ENCODE data around the gene UBE2M. TPM values are rescaled to one million over a fixed set of nuclear protein-coding genes. Genes with fewer than 3 reads are reported as not detected.
"Not testable (repeated sequence)": the region's sequence is repeated elsewhere in the genome, so short reads cannot be mapped to it uniquely, and the experiment has no call there.

The UBE2M gene
- polyA plus RNA-seq, 1 experiment, result 66.6 TPM

DNA sequence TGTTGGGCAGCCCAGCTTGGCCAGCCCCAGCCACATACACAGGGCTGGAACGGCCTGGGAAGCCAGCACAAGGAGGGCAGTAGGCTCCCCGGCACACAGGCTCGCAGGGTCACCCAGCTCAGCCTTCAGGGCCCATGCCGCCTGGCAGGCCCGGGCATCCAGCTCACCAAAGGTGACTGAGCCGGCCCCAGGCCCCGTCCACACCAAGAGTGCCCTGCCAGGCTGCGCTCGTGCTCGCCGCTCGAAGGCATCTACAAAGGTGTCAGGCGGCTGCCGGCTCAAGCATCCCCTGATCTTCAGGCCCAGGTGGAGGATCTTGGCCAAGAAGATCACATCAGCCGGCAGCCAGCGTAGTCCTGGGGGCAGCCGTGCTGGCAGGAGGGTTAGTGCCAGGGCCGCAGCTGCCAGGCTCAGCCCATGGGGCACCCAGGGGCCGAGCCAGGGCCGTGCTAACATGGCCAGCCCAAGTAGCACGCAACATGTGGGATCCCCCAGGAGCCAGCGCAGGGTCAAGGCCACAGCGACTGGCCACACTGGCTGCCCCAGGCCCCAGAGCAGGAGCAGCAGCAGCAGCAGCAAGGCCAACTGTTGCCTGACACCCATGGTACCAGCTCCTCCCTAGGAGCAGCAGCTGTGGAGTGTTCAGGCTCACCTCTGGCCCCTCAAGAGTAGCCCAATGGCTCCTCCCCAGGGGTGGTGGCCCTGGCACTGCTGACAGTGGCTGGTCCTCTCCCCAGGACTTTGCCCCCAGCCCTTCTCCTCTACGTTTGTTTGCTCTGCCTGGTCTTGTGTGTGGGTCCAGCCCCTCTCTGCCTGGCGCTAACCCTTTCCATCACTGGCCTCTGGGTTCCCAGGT lies 46.8 kb downstream of the UBE2M start, which contains the start of gene SLC27A5:
Gene SLC27A5, minus strand, starts transcription at position 640 of the 856 bp plus-strand sequence. Its CDS starts 37 bp downstream, at position 603.
- DNase-seq (ENCODE audit: low read depth), result no peak
- Histone ChIP-seq H3K36me3 (ENCODE audit: control insufficient read depth, insufficient read depth, low read length) (peaks cover 3% of the 10 kb centered on the region), H3K4me3 (ENCODE audit: low read depth, low read length) (no peak within 1 kb of the TSS), H3K27me3 (ENCODE audit: control insufficient read depth, insufficient read depth, low read length) (no peaks in the 10 kb centered on the region)
- TF ChIP-seq, protein P1, sequence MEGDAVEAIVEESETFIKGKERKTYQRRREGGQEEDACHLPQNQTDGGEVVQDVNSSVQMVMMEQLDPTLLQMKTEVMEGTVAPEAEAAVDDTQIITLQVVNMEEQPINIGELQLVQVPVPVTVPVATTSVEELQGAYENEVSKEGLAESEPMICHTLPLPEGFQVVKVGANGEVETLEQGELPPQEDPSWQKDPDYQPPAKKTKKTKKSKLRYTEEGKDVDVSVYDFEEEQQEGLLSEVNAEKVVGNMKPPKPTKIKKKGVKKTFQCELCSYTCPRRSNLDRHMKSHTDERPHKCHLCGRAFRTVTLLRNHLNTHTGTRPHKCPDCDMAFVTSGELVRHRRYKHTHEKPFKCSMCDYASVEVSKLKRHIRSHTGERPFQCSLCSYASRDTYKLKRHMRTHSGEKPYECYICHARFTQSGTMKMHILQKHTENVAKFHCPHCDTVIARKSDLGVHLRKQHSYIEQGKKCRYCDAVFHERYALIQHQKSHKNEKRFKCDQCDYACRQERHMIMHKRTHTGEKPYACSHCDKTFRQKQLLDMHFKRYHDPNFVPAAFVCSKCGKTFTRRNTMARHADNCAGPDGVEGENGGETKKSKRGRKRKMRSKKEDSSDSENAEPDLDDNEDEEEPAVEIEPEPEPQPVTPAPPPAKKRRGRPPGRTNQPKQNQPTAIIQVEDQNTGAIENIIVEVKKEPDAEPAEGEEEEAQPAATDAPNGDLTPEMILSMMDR (IDR thresholded peaks at IDR 0.05; ENCODE audit: insufficient read depth, low read depth, low read length), result no peak
- CTCF ChIA-PET, result interaction anchor here (0.7 to 1.2 kb wide), 2 partner anchors 7 to 69 kb away, joined by 3 to 4 read pairs; no protein-coding TSS in a partner anchor
- POLR2A ChIA-PET, result no interaction called here

DNA sequence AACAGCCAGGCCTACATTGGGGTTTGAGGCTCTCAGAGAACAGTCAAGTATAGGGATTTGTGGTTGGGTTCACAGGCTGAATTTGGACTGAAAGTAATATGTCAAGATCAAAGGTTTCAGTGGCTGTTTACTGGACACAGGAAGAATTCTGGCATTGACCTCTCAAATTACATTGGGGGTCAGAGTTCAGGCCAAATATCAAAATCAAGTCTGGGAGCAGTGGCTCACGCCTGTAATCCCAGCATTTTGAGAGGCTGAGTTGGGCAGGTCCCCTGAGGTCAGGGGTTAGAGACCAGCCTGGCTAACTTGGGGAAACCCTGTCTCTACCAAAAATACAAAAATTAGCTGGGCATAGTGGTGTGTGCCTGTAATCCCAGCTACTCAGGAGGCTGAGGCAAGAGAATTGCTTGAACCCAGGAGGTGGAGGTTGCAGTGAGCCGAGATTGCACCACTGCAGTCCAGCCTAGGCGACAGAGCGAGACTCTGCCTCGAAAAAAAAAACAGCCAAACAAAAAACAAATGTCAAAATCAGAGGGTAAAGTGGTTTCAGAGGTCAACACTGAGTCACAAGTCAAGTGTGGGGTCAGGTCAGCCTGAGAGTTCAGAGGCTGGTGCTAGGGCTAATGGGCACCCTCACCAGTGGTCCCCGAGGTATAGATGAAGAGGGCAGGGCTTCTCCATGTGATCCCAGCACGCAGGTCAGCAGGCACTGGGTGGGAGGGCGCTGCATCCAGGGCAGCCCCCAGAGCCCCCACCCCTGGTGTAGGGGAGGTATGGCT lies 48.1 kb downstream of the UBE2M start:
- TF ChIP-seq, protein P1 (IDR thresholded peaks at IDR 0.05; ENCODE audit: insufficient read depth, low read depth, low read length), result no peak
- Histone ChIP-seq H3K27me3 (ENCODE audit: control insufficient read depth, insufficient read depth, low read length) (no peaks in the 10 kb centered on the region), H3K4me3 (ENCODE audit: low read depth, low read length) (no peak overlapping the region), H3K36me3 (ENCODE audit: control insufficient read depth, insufficient read depth, low read length) (no peaks in the 10 kb centered on the region)
- no peak for DNase-seq (ENCODE audit: low read depth)
- ChIA-PET CTCF (interaction anchor here (0.7 to 1.2 kb wide), 2 partner anchors 9 to 71 kb away, joined by 3 to 4 read pairs; no protein-coding TSS in a partner anchor), POLR2A (no interaction called here)

DNA sequence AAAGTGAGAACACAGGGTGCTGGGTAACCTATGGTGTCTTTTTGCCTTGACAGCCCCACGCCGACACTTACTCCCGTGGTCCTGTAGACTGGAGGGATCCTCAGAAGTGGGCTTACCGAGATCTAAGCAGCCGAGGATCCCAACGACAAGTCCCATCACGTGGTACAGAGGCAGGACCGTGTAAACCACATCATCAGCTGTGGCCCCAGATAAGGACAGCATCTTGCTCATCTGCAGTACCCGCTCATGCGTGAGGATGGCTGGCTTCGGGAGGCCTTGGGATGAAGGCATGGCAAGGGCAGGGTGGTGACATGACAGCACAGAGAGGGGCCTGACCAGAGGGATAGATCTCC lies 48.7 kb downstream of the UBE2M start:
- no peak for DNase-seq (ENCODE audit: low read depth)
- POLR2A ChIA-PET, result no interaction called here
- Histone ChIP-seq H3K4me3 (ENCODE audit: low read depth, low read length) (no peak overlapping the region), H3K36me3 (ENCODE audit: control insufficient read depth, insufficient read depth, low read length) (no peaks in the 10 kb centered on the region), H3K27me3 (ENCODE audit: control insufficient read depth, insufficient read depth, low read length) (no peaks in the 10 kb centered on the region)
- TF ChIP-seq, protein P1 (IDR thresholded peaks at IDR 0.05; ENCODE audit: insufficient read depth, low read depth, low read length), result no peak
- CTCF ChIA-PET, result interaction anchor here (0.7 to 2.0 kb wide), 2 partner anchors 9 to 10 kb away, joined by 3 to 6 read pairs; partner anchors contain the start of gene ZBTB45

DNA sequence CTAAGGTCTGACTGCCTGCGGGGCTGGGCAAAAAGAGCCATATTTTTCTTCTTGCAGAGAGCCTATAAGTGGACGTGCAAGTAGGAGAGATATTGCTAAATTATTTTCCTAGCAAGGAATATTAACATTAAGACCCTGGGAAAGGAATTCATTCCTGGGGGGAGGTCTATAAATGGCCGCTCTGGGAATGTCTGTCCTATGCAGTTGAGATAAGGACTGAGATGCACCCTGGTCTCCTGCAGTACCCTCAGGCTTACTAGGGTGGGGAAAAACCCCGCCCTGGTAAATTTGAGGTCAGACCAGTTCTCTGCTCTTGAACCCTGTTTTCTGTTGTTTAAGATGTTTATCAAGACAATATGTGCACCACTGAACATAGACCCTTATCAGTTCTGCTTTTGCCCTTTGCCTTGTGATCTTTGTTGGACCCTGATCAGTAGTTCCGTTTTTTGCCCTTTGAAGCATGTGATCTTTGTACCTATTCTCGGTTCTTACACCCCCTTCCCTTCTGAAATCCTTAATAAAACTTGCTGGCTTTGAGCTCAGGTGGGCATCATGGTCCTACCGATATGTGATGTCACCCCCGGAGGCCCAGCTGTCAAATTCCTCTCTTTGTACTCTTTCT lies 50.7 kb downstream of the UBE2M start:
- CTCF ChIA-PET, result interaction anchor here (1.2 to 2.0 kb wide), 2 partner anchors 11 to 12 kb away, joined by 3 to 6 read pairs; partner anchors contain the start of gene ZBTB45
- POLR2A ChIA-PET; H3K27me3 ChIP-seq (ENCODE audit: control insufficient read depth, insufficient read depth, low read length); H3K36me3 ChIP-seq (ENCODE audit: control insufficient read depth, insufficient read depth, low read length); DNase-seq (ENCODE audit: low read depth); H3K4me3 ChIP-seq (ENCODE audit: low read depth, low read length): not testable (repeated sequence)

Small RNA genes lying within 50 kb of the gene (small RNA-seq; reads per million reads assigned to genes)
- gene MIR6807 (ENCODE audit: insufficient read length, low read depth, low replicate concordance) (not detected), gene RN7SL525P (ENCODE audit: insufficient read length, low read depth, low replicate concordance) (not detected)

Other genes with a start within 250 kb of the UBE2M start
- 2.1 and 2.3 TPM in 2 replicates for gene ZSCAN22, start 231.6 kb downstream of the UBE2M start, polyA plus RNA-seq (2011; rRNA removed)
- 13.7 and 15.5 TPM in 2 replicates for gene A1BG, start 205.1 kb downstream of the UBE2M start, polyA plus RNA-seq (2011; rRNA removed)
- gene ZNF497, start 195.9 kb downstream of the UBE2M start, polyA plus RNA-seq (2011; rRNA removed), result 0.20 TPM in 2 replicates
- 0.47 and 0.82 TPM in 2 replicates for gene ZNF837, start 177.6 kb downstream of the UBE2M start, polyA plus RNA-seq (2011; rRNA removed)
- gene RPS5, start 171.3 kb downstream of the UBE2M start, polyA plus RNA-seq (2011; rRNA removed), result 2,500 and 3,326 TPM in 2 replicates
- not detected in 2 replicates for gene RNF225, start 163.0 kb downstream of the UBE2M start, polyA plus RNA-seq (2011; rRNA removed)
- 8.9 and 10.0 TPM in 2 replicates for gene ZNF584, start 150.0 kb downstream of the UBE2M start, polyA plus RNA-seq (2011; rRNA removed)
- gene ZNF132, start 118.5 kb downstream of the UBE2M start, polyA plus RNA-seq (2011; rRNA removed), result 2.7 and 3.2 TPM in 2 replicates
- gene ZNF324B, start 107.0 kb downstream of the UBE2M start, polyA plus RNA-seq (2011; rRNA removed), result 1.6 and 2.0 TPM in 2 replicates
- 3.6 and 4.4 TPM in 2 replicates for gene ZNF324, start 91.5 kb downstream of the UBE2M start, polyA plus RNA-seq (2011; rRNA removed)
- 5.0 and 8.2 TPM in 2 replicates for gene ZNF446, start 82.3 kb downstream of the UBE2M start, polyA plus RNA-seq (2011; rRNA removed)
- 8.6 and 13.1 TPM in 2 replicates for gene SLC27A5, start 46.6 kb downstream of the UBE2M start, polyA plus RNA-seq (2011; rRNA removed)
- 5.2 and 9.5 TPM in 2 replicates for gene ZBTB45, start 38.8 kb downstream of the UBE2M start, polyA plus RNA-seq (2011; rRNA removed)
- gene TRIM28, start 14.5 kb downstream of the UBE2M start, polyA plus RNA-seq (2011; rRNA removed), result 210 and 476 TPM in 2 replicates
- 153 and 174 TPM in 2 replicates for gene CHMP2A, start 3.5 kb downstream of the UBE2M start, polyA plus RNA-seq (2011; rRNA removed)
- gene MZF1, start 14.7 kb upstream of the UBE2M start, polyA plus RNA-seq (2011; rRNA removed), result 8.4 and 12.5 TPM in 2 replicates

Measured in BJ (cell line).